ENCODE measurements around the gene PGBD5.

PGBD5 gene

DNA sequence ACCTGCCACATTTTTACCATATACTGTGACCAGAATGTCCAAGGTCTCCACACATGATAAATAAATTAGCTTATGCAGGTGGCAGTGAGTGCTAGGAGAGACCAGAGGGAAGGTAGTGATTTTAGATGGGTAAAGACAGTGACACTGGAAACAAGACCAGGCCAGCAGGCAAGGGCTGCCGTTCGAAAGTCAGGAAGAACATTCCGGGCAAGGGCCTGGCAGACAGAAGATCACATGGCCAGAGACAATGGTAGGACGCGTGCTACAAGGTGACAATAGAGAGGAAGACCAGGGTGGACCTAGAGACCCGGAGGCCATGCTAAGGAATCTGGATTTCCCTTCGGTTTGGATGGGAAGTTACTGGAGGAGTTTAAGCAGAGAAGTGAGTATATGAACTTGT is 9.7 kb downstream of the PGBD5 start:
- H3K4me2 ChIP-seq (ENCODE audit: insufficient read depth, low read length, poor library complexity, severe bottlenecking), result no peak overlapping the region
- no peak overlapping the region for H3K23ac ChIP-seq (ENCODE audit: low read depth, low read length, poor library complexity)
- H2AK5ac ChIP-seq (ENCODE audit: low read depth, low read length), result no peak overlapping the region
- no peak for DNase-seq (ENCODE audit: low spot score)
- no peak overlapping the region for H2BK15ac ChIP-seq (ENCODE audit: low read length)
- H4K8ac ChIP-seq (ENCODE audit: low read depth, low read length), result no peak overlapping the region
- H3K18ac ChIP-seq (ENCODE audit: low read length), result no peak overlapping the region
- peaks cover 0 to 9% of the 10 kb centered on the region in 2 donors for H3K9me3 ChIP-seq (replicated peaks in 1 of 2; ENCODE audit: control insufficient read depth in 2 of 2, insufficient read depth in 1 of 2, low read depth in 1 of 2, low read length in 2 of 2)
- WGBS, 2 donors (ENCODE audit: extremely low coverage in 2 of 2, insufficient read length in 2 of 2, insufficient replicate concordance in 1 of 2), result no CpG with 5 or more reads among the region's 7 CpGs
- no peak overlapping the region for H3K9ac ChIP-seq (ENCODE audit: low read depth, low read length, poor library complexity)
- peaks cover 1% of the 10 kb centered on the region in 2 donors for H3K4me1 ChIP-seq (ENCODE audit: control insufficient read depth in 2 of 2, insufficient read depth in 1 of 2, low read depth in 1 of 2, low read length in 2 of 2)
- H3K36me3 ChIP-seq (replicated peaks in 1 of 2; ENCODE audit: control insufficient read depth in 2 of 2, insufficient read depth in 2 of 2, low read length in 2 of 2), result peaks cover 0 to 10% of the 10 kb centered on the region in 2 donors
- H2AFZ ChIP-seq (ENCODE audit: low read length), result no peak overlapping the region
- H3K27me3 ChIP-seq (ENCODE audit: control insufficient read depth in 3 of 3, insufficient read depth in 3 of 3, low read depth in 1 of 3, low read length in 3 of 3), result no peaks in the 10 kb centered on the region
- H2BK12ac ChIP-seq (ENCODE audit: low read length), result no peak overlapping the region
- H3K79me1 ChIP-seq (ENCODE audit: low read depth, low read length), result no peaks in the 10 kb centered on the region
- no peak overlapping the region for H3K27ac ChIP-seq (replicated peaks; ENCODE audit: low read length)
- no peak overlapping the region for H2BK5ac ChIP-seq (ENCODE audit: low read length)
- H2BK120ac ChIP-seq (ENCODE audit: low read depth, low read length), result no peak overlapping the region
- no peak overlapping the region for H3K4ac ChIP-seq (ENCODE audit: low read length)
- H3K14ac ChIP-seq (ENCODE audit: low read length), result no peak overlapping the region
- no peak overlapping the region for H3K4me3 ChIP-seq (ENCODE audit: low read length in 2 of 2)
- H4K91ac ChIP-seq (ENCODE audit: low read depth, low read length, poor library complexity), result no peak overlapping the region

DNA sequence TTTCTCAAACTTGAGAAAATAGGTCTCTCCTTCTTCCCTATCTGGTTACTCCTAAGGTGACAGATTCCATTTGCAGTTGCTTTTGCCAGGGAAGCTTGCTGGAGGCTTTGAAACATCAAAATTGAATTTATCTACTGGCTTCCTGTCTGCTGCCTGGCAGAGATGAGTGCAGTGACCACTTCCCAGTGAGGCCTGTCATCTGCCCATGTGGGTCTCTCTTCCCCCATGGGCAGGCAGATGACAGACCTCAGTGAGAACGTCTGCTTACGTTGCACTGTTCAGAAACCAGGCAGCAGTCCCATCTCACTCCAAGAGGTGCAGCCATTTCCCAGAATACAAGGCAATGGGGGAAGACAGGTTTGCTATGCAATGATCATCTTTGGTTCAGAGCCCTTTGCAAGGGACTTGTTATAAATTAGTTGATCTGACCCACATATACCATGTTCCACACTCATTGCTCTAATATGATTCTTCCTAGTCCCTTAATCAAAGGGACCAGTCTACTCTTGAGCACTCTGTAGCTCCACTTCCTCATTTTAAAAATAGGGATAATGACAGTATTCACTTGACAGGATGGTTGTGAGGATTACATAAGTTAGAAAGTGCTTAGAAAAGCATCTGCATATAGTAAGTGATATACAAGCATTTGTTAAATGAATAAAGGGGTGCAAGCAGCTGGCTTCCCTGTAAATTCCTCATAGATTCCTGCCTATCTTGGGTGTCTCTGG is 10.6 kb downstream of the PGBD5 start:
- no CpG with 5 or more reads among the region's 2 CpGs for WGBS, 2 donors (ENCODE audit: extremely low coverage in 2 of 2, insufficient read length in 2 of 2, insufficient replicate concordance in 1 of 2)
- peaks cover 0 to 1% of the 10 kb centered on the region in 2 donors for H3K4me1 ChIP-seq (ENCODE audit: control insufficient read depth in 2 of 2, insufficient read depth in 1 of 2, low read depth in 1 of 2, low read length in 2 of 2)
- H2BK12ac ChIP-seq (ENCODE audit: low read length), result no peak overlapping the region
- H3K14ac ChIP-seq (ENCODE audit: low read length), result no peak overlapping the region
- H3K9ac ChIP-seq (ENCODE audit: low read depth, low read length, poor library complexity), result no peak overlapping the region
- H2BK5ac ChIP-seq (ENCODE audit: low read length), result no peak overlapping the region
- H3K18ac ChIP-seq (ENCODE audit: low read length), result no peak overlapping the region
- H3K27me3 ChIP-seq (ENCODE audit: control insufficient read depth in 3 of 3, insufficient read depth in 3 of 3, low read depth in 1 of 3, low read length in 3 of 3), result no peaks in the 10 kb centered on the region
- H2BK15ac ChIP-seq (ENCODE audit: low read length), result no peak overlapping the region
- no peak overlapping the region for H3K23ac ChIP-seq (ENCODE audit: low read depth, low read length, poor library complexity)
- no peak overlapping the region for H3K27ac ChIP-seq (replicated peaks; ENCODE audit: low read length)
- H3K4me3 ChIP-seq (ENCODE audit: low read length in 2 of 2), result no peak overlapping the region
- H3K79me1 ChIP-seq (ENCODE audit: low read depth, low read length), result no peaks in the 10 kb centered on the region
- H4K8ac ChIP-seq (ENCODE audit: low read depth, low read length), result no peak overlapping the region
- peaks cover 0 to 5% of the 10 kb centered on the region in 2 donors for H3K9me3 ChIP-seq (replicated peaks in 1 of 2; ENCODE audit: control insufficient read depth in 2 of 2, insufficient read depth in 1 of 2, low read depth in 1 of 2, low read length in 2 of 2)
- H4K91ac ChIP-seq (ENCODE audit: low read depth, low read length, poor library complexity), result no peak overlapping the region
- H2AK5ac ChIP-seq (ENCODE audit: low read depth, low read length), result no peak overlapping the region
- H2AFZ ChIP-seq (ENCODE audit: low read length), result no peak overlapping the region
- no peak overlapping the region for H3K4ac ChIP-seq (ENCODE audit: low read length)
- no peak for DNase-seq (ENCODE audit: low spot score)
- no peak overlapping the region for H3K4me2 ChIP-seq (ENCODE audit: insufficient read depth, low read length, poor library complexity, severe bottlenecking)
- H2BK120ac ChIP-seq (ENCODE audit: low read depth, low read length), result no peak overlapping the region
- H3K36me3 ChIP-seq (replicated peaks in 1 of 2; ENCODE audit: control insufficient read depth in 2 of 2, insufficient read depth in 2 of 2, low read length in 2 of 2), result peaks cover 0 to 10% of the 10 kb centered on the region in 2 donors

DNA sequence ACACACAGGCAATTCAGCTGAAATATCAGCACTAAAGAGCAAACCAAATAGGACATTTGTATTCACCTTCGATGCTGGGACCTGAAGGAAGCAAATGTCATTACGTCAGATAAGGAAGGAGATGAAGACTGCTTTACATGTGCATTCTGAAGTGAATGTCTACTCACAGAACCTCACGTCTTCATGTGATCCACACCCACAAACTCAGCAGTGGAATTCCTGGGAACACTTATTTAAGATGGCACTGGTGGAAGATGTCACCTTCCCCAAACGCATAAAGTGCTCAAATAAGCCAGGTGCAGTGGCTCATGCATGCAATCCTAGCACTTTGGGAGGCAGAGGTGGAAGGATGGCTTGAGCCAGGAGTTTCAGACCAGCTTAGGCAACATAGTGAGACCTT is 11.4 kb downstream of the PGBD5 start:
- no peak overlapping the region for H2BK5ac ChIP-seq (ENCODE audit: low read length)
- DNase-seq (ENCODE audit: low spot score), result no peak
- no peaks in the 10 kb centered on the region for H3K79me1 ChIP-seq (ENCODE audit: low read depth, low read length)
- H4K8ac ChIP-seq (ENCODE audit: low read depth, low read length), result no peak overlapping the region
- H3K4me1 ChIP-seq (ENCODE audit: control insufficient read depth in 2 of 2, insufficient read depth in 1 of 2, low read depth in 1 of 2, low read length in 2 of 2), result peaks cover 0 to 1% of the 10 kb centered on the region in 2 donors
- H4K91ac ChIP-seq (ENCODE audit: low read depth, low read length, poor library complexity), result no peak overlapping the region
- no peak overlapping the region for H3K18ac ChIP-seq (ENCODE audit: low read length)
- H3K14ac ChIP-seq (ENCODE audit: low read length), result no peak overlapping the region
- no peak overlapping the region for H3K4ac ChIP-seq (ENCODE audit: low read length)
- H3K9ac ChIP-seq (ENCODE audit: low read depth, low read length, poor library complexity), result no peak overlapping the region
- no peaks in the 10 kb centered on the region for H3K9me3 ChIP-seq (replicated peaks in 1 of 2; ENCODE audit: control insufficient read depth in 2 of 2, insufficient read depth in 1 of 2, low read depth in 1 of 2, low read length in 2 of 2)
- WGBS, 2 donors (ENCODE audit: extremely low coverage in 2 of 2, insufficient read length in 2 of 2, insufficient replicate concordance in 1 of 2), result no CpG with 5 or more reads among the region's 4 CpGs
- H3K4me2 ChIP-seq (ENCODE audit: insufficient read depth, low read length, poor library complexity, severe bottlenecking), result no peak overlapping the region
- H2AFZ ChIP-seq (ENCODE audit: low read length), result no peak overlapping the region
- no peaks in the 10 kb centered on the region for H3K27me3 ChIP-seq (ENCODE audit: control insufficient read depth in 3 of 3, insufficient read depth in 3 of 3, low read depth in 1 of 3, low read length in 3 of 3)
- peaks cover 0 to 10% of the 10 kb centered on the region in 2 donors for H3K36me3 ChIP-seq (replicated peaks in 1 of 2; ENCODE audit: control insufficient read depth in 2 of 2, insufficient read depth in 2 of 2, low read length in 2 of 2)
- no peak overlapping the region for H3K23ac ChIP-seq (ENCODE audit: low read depth, low read length, poor library complexity)
- no peak overlapping the region for H2AK5ac ChIP-seq (ENCODE audit: low read depth, low read length)
- no peak overlapping the region for H2BK12ac ChIP-seq (ENCODE audit: low read length)
- H2BK15ac ChIP-seq (ENCODE audit: low read length), result no peak overlapping the region
- H3K4me3 ChIP-seq (ENCODE audit: low read length in 2 of 2), result no peak overlapping the region
- no peak overlapping the region for H2BK120ac ChIP-seq (ENCODE audit: low read depth, low read length)
- no peak overlapping the region for H3K27ac ChIP-seq (replicated peaks; ENCODE audit: low read length)

DNA sequence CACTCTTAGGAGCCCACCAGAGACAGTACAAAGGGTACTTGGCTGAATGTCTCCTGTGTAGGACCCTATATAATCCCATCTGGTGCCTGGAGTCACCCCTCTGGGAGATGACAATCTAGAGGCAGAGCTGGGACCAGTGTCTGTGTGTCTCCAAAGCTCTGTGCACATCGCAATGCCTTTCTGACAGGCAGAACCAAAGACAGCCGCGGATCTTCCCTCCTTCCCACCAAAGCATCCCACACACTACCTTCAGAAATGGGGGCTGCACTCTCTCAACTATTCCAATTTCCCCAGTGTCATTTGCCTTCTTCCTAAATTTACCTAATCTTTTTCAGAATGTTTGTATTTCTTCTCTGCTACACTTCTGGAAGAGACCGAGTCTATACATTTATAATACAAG is 12.0 kb downstream of the PGBD5 start:
- Histone ChIP-seq H3K18ac (ENCODE audit: low read length) (no peak overlapping the region), H3K14ac (ENCODE audit: low read length) (no peak overlapping the region), H3K4me2 (ENCODE audit: insufficient read depth, low read length, poor library complexity, severe bottlenecking) (no peak overlapping the region), H2AK5ac (ENCODE audit: low read depth, low read length) (no peak overlapping the region), H2BK15ac (ENCODE audit: low read length) (no peak overlapping the region), H3K4me1 (ENCODE audit: control insufficient read depth in 2 of 2, insufficient read depth in 1 of 2, low read depth in 1 of 2, low read length in 2 of 2) (peaks cover 0 to 1% of the 10 kb centered on the region in 2 donors), H3K36me3 (replicated peaks in 1 of 2; ENCODE audit: control insufficient read depth in 2 of 2, insufficient read depth in 2 of 2, low read length in 2 of 2) (peaks cover 0 to 8% of the 10 kb centered on the region in 2 donors), H3K27ac (replicated peaks; ENCODE audit: low read length) (no peak overlapping the region), H2BK5ac (ENCODE audit: low read length) (no peak overlapping the region), H3K4ac (ENCODE audit: low read length) (no peak overlapping the region), H3K4me3 (ENCODE audit: low read length in 2 of 2) (no peak overlapping the region), H2BK120ac (ENCODE audit: low read depth, low read length) (no peak overlapping the region), H4K91ac (ENCODE audit: low read depth, low read length, poor library complexity) (no peak overlapping the region), H2BK12ac (ENCODE audit: low read length) (no peak overlapping the region), H4K8ac (ENCODE audit: low read depth, low read length) (no peak overlapping the region), H3K23ac (ENCODE audit: low read depth, low read length, poor library complexity) (no peak overlapping the region), H3K9ac (ENCODE audit: low read depth, low read length, poor library complexity) (no peak overlapping the region), H3K27me3 (ENCODE audit: control insufficient read depth in 3 of 3, insufficient read depth in 3 of 3, low read depth in 1 of 3, low read length in 3 of 3) (no peaks in the 10 kb centered on the region), H3K79me1 (ENCODE audit: low read depth, low read length) (no peaks in the 10 kb centered on the region), H2AFZ (ENCODE audit: low read length) (no peak overlapping the region), H3K9me3 (replicated peaks in 1 of 2; ENCODE audit: control insufficient read depth in 2 of 2, insufficient read depth in 1 of 2, low read depth in 1 of 2, low read length in 2 of 2) (no peaks in the 10 kb centered on the region)
- no peak for DNase-seq (ENCODE audit: low spot score)
- no CpG with 5 or more reads among the region's 4 CpGs for WGBS, 2 donors (ENCODE audit: extremely low coverage in 2 of 2, insufficient read length in 2 of 2, insufficient replicate concordance in 1 of 2)
